ENCODE measurements around the gene NFYC.

GRCh38 chr1:40772146-40772955 lies 80.8 kb downstream of the NFYC start:
- no peak for TF ChIP-seq BRCA1 (IDR thresholded peaks at IDR 0.05; ENCODE audit: low read depth, low read length)
- no peak for TF ChIP-seq HDAC6 (IDR thresholded peaks at IDR 0.05; ENCODE audit: low read depth, low read length)
- TF ChIP-seq BCL11A (IDR thresholded peaks at IDR 0.05; ENCODE audit: low read depth in 2 of 2, low read length in 2 of 2), result no peak
- TF ChIP-seq GTF2F1 (IDR thresholded peaks at IDR 0.05; ENCODE audit: borderline replicate concordance, low read depth, low read length), result no peak
- no peak for TF ChIP-seq CTCF (IDR thresholded peaks at IDR 0.05; ENCODE audit: control extremely low read depth in 1 of 3, insufficient read depth in 1 of 3, low read depth in 1 of 3, low read length in 3 of 3)
- no peak for TF ChIP-seq TAF1 (IDR thresholded peaks at IDR 0.05; ENCODE audit: low read depth, low read length)
- TF ChIP-seq EZH2 (IDR thresholded peaks at IDR 0.05; ENCODE audit: low read depth, low read length, severe bottlenecking), result no peak
- TF ChIP-seq MAX (IDR thresholded peaks at IDR 0.05), result no peak
- no peak for TF ChIP-seq POLR2AphosphoS5 (IDR thresholded peaks at IDR 0.05; ENCODE audit: low read depth, low read length)
- no peak for TF ChIP-seq MAFK (IDR thresholded peaks at IDR 0.05; ENCODE audit: low read depth, low read length)
